Activated CD4-positive, CD25-positive, alpha-beta regulatory T cell treated with anti-CD3 and anti-CD28 coated beads, Interleukin-2, amount 50 U/mL, for 24 hours (primary cell): ENCODE data around the gene KCNIP1.

Experiments used
- ATAC-seq, 2 donors: fragments of 150-1000 bp; cut with Tn5 transposase; one replicate each; pipeline ENCODE4 v1.10.0; 2021; ENCODE audit warnings: mild to moderate bottlenecking in 1 of 2, moderate library complexity in 1 of 2

The KCNIP1 gene

DNA sequence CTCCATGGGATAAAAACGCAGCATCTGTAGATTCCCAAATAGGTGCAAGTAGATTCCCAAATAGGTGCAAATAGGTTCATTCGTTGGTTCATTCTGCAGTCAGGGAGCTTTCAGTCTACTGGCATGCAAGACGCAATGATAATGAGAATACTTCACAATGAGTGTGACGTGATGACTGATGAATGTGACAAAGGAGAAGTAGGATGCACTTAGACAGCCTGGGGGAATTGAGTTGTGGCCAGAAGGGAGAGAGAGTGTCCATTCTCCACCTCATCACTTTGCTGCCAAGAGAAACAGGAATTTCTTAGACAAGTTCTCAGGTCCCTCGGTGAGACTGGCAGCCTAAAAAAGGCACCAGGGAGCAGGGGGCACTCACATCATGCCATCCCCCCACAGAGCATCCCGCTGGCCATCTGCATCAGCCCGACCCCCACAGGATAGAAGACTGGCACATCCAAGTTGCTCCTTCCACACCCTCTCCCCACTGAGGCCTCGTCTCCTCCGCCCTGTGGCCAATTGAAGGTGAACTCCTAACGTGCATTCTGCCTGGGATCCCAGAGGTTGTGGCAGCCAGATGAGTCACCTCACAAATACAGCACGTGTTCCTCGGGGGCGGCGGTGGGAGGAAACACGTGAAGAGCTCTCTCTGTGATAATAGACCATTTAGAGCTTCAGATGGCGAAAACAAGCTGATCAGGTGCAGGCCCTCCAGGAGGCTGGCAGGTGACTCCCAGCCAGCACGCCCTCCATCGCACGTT, 19.9 kb upstream of the KCNIP1 start:
- ATAC-seq, result peak in 1 of 2 donors; percentile 38

DNA sequence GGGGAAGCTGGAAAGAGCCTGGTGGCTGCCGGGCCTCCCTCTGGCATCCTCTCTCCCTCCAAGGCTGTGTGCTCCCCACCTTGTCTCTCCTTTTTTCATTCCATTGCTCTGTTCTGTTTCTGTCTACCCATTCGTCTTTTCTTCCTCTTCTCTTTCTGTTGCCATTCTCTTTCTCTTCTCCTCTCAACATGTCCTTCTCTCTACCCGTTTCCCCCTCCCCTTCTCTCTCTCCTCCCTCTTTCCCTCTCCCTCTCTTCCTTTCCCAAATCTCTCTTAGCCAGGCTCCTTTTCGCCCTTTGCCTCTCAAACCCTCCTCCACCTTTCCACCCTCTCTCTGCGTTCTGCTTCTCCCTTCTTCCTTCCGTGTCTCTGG, 19.4 kb upstream of the KCNIP1 start:
- no peak for ATAC-seq

DNA sequence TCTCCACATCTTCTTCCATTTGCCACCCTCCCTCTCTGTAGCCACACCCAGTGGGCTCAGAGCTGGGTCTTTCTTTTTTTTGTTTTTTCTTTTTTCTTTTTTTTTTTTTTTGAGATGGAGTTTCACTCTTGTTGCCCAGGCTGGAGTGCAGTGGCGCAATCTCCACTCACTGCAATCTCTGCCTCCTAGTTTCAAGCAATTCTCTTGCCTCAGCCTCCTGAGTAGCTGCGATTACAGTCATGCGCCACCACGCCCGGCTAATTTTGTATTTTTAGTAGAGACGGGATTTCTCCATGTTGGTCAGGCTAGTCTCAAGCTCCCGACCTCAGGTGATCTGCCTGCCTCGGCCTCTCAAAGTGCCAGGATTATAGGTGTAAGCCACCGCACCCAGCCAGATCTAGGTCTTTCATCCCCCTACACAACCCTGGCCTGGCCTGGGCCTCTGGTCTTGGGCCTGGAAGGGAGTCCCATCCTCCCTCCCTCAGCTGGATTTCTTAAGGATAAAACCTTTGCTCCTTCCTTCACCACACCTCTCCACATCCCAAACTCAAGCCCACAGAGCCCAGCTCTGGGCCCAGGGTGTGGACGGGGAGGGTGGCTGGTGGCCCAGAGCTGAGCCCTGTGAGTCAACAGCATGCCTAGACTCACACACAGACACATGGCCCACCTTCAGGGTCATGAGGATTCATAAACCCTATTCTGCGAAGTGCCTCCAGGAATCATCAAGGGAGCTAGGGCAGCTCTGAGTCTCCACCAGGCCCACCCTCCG, 18.8 kb upstream of the KCNIP1 start:
- ATAC-seq, result no peak

DNA sequence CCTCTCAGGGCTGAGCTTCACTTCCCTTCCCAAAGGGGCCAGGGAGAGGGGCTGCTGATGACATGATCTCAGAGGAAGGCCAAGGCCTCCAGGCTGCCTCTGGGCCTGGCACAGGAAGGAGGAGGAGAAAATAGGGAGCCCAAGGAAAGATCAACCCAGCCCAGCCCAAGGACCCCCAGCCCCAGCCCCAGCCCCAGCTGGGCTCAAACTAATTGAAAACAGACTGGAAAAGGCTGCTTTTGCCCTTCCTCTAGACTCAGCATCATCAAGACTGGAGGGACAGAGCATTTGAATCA, 18.3 kb upstream of the KCNIP1 start:
- no peak for ATAC-seq

DNA sequence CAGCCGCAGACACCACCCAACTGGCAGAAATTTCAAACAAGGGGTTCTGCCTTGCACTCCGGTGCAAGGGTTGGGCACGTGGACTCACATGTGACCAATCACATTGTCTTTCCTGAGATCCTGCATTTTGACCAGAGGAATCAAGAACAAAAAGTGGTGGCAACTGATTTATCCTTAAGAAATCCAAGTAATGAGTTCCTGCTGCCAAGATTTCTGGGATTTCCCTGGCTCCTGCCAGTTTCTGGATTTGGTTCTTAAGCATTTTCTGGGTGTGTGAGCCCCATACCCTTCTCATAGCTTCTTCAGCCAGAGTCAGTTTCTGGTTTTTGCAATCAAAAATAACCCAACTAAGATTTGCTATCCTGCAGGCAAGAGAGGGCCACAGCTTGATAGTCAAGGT, 17.4 kb upstream of the KCNIP1 start:
- no peak for ATAC-seq

DNA sequence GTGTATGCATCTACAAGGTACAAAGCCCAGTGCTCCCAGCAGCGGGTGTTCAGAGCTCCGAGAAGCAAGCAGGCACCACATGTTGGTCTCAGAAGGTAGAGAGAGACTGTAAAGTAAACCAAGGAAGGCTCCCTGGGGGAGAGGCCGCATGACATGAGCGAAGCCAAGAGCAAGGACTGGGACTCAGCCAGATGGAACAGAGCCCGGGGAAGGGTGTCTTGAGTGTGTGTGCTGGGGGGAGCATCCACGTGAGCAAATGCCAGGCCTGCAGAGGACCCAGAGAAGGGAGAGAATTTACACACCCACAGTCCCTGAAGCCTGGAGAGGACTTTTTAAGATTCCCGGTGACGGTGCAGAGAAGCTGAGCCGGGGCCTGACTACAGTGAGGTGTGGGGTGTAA, 15.2 kb upstream of the KCNIP1 start:
- ATAC-seq, result no peak

DNA sequence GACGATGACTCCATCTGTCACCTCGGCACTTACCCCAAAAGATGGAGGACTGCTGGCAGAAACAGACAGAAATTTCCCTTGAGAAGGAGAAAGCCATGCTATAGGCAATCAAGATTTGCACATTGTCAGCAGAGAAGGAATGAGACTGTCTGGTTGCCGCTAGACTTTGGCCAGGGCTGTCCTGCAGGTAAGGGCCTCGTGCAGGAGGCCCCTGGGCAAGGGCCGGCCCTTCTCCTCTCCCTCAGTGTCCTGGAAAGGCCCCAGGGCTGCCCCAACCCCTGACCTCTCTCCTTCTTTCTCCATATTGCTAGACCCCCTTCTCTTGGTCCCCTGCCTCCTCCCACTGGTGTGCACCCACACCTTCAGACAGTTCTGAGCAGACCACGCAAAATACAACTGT, 14.6 kb upstream of the KCNIP1 start:
- ATAC-seq, result no peak

DNA sequence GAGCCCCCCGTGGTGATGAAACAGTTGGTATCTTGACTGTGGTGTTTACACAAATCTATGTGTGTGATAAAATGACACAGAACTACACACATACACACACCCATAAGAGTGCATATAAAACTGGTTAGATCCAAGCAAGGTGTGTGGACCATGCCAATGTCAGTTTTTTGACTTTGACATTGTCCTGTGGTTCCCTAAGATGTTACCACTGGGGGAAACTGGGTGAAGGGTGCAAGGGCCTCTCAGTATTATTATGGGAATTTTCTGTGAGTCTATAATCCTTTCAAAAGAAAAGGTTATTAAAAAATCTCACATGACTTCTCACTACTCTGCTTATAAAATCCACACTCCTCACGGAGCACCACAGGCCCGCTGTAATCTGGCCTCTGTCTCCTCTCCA, 13.4 kb upstream of the KCNIP1 start:
- ATAC-seq, result no peak

DNA sequence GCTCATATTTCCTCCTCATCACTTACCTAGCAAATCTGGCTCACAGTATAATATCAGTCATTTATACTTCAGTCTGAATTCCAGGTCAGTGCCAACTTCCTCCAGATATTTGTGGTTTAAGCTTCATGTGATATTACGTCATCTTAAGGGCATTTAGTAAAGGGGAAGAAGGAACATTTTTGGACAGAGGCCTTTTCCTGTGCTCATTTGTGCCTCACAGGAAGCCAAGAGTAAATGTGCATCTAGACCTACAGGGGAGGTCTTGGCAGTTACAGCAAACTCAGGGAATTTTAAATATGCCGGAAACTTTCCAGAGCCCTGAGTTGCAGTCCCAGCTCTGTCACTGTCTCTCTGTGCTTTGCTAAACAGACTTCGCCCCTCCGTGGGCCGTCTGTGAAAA, 12.3 kb upstream of the KCNIP1 start:
- ATAC-seq, result no peak

DNA sequence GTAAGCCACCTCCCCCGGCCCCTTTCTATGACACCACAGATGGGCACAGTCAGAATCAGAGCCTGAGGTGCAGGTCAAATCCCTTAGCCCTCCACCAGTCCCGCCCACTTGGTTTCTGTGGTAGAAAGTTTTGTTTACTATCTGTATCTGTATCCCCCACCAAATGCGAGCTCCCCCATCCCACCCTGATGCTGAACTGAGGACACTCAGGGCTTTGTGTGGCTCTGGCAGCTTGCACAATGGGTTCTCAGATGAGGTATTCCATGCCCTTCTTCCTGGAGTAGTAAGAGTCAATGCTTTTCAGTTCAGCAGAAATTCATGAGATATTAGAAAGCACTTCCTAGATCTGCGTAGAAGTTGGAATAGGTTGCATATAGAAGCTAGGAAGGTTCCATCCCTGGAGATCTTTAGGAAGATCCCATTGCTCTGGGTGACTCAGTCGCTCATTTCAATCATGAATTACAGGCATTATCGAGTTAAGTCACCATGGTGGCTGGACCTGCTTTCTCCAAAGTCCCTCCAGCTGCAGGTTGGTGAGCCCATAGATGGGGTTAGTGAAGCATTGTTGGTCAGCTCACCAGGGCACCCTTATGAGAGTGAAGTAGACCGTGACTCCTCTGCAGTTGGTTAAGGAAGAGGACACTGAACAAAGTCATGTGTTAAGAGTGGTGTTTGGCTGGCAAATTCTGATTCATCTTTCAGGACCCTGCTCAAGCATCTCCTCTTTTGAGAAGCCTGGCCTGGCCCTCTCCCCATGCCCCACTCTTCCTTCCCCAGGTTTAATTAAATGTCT, 10.6 kb upstream of the KCNIP1 start:
- no peak for ATAC-seq

DNA sequence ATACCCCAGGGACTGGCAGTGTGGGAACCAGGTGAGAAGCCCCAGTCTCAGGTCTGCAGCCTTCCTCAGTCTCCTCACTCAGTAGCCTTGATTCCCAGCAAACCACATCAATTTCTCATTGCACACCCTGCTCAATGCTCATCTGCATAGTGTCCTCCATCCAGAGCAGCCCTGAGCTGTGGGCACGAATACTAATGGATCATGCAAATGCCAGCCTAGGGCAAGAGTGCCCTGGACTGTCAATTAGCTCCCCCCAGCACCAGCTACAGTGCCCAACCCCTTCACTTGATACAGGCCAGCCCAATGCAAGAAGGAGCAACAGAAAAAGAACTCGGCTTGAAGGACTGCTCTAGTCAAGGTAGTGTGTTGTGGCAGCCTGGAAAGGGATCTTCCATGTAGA, 9.8 kb upstream of the KCNIP1 start:
- ATAC-seq, result no peak

DNA sequence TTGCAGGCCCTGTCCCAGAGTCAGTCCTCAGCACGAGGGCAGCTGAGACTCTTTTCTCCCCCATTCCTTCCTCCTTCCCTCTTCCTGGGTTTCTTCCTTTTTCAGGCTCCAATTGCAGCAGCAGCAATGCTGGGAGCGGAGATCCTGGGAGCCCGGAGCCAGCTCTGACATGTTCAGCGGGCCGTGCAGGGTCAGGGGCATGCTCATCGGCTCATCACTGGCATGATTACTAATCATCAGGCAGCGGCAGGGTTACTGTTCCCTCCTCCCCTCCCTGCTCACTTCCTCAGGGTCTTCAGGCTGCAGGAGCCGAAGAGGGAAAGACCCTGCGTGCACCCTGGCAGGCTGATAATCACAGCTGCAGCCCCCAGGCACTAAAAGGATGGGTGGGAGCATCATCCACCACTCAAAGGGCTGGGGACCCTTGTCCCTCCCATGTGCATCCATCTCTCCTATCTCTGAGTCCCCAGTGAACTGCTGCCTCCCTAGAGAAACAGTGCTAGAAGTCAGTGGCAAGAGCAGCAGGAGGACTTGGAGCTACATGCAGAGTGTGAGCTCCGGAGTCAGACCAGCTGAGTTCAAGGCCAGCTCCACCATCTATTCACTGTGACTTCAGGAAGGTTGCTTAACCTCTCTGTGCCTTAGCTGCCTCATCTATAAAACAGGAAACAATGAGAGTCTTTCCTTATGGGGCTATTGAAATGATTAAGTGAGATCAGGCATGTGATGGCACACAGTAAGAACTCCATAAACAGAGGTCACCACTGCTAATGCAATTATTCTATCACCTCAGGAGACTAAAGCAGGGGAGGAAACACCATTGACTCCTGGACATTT, 7.8 kb upstream of the KCNIP1 start:
- ATAC-seq, result no peak

DNA sequence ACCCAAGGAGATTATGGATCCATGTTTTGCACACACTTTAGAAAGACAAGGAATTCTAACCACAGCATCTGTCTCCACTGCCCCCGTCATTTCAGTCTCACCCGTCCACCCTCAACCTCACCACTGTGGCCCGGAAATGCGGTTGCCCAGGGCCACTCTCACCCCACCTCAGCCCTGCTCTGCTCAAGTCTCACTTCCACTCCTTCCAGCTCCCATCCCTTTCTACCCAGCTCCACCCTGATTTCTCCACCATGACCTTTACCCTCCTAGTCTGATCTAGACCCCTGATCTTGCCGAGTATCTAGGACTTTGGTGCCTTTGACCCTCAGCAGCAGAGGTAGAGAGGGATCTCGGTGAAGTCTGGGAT, 7.2 kb upstream of the KCNIP1 start:
- ATAC-seq, result no peak

DNA sequence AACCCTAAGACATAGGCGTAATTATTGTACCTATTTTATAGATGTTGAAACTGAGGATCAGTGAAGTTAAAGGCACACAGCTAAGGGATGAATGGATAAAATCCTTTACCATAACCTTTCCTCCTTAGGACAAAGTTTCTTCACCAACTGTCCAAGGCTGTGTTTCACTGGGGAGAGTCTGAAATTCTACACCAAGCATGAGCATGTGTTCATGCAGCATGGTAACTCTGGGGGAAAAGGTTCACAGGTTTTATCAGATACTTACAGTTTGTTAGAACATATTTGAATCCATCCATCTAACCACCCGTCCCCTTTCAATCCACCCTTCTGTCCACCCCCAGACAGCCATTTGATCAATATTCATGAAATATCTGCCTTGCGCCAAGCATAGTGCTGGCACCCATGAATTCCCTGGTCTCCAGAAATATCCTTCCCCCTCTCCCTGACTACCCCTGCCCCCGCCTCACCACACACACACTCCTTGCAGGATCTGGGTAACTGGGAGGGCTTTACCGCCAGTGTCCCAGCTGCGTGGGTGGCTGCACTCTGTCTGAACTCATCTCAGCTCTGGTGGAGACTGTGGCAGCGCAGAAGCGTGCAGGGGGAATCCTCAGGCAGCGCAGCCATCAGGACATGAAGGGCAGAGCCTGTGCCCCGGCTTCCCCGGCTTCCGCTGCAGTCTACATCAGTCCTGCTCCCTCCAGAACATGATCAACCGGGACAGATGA, 6.3 kb upstream of the KCNIP1 start:
- ATAC-seq, result no peak

DNA sequence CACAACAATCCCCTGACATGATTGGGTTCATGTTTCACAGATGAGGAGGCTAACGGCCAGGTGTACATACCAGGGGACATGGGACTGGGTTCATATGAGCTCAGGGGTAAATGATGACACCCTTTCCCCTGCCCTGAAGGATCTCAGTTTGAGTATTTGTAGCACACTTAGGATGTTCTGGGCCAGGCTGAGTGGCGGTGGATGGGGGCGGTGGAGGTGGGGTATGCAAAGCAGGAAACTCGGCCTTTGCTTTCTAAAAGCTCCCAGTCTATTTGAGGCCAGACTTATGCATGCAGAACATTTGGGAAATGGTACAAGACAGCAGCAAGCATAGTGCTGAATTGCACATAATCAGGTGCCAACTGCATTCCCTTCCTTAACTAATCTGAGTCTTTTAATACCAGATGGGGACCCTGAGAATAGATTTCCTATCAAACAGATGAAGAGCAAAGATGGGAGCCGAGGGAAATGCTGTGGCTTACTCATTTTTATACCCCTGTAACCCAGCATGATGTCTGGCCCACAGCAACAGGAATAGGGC, 4.9 kb upstream of the KCNIP1 start:
- ATAC-seq, result no peak

DNA sequence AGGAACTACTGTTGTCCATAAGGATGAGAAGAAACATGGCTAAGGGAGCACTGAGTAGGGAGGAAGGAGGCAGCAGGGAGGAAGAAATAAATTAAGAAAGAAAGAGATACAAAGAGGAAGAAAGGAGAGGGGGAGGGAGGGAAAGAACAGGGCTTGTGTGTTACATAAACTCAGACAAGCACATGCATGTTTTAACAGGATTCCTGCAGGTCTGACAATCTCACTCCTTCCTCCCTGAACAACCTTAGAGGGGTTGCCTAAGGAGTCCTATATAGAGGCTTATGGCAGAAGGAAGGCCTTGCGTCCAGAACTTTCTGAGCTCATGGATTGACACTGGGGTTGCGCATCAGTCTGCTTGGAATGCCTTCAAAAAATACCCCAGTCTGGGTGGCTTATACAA, 4.2 kb upstream of the KCNIP1 start:
- ATAC-seq, result no peak

DNA sequence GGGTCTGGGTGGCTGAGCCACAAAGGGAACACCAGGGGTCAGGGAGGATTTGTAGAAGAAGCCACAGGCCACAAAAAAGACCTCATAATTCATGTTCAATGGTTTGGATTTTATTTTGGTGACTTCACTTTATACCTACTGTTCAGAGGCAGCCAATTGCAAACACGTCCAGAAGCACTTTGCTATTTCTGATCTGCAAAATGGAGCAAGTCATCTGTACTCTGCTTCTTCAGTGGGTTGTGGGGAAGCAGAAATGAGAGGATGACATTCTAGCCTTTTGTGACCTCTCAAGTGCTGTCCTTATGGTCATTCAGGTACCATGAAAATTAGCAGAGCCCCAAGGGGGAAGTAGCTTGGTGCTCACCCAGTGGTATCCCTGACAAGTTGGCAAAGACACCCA, 2.5 kb upstream of the KCNIP1 start:
- no peak for ATAC-seq

DNA sequence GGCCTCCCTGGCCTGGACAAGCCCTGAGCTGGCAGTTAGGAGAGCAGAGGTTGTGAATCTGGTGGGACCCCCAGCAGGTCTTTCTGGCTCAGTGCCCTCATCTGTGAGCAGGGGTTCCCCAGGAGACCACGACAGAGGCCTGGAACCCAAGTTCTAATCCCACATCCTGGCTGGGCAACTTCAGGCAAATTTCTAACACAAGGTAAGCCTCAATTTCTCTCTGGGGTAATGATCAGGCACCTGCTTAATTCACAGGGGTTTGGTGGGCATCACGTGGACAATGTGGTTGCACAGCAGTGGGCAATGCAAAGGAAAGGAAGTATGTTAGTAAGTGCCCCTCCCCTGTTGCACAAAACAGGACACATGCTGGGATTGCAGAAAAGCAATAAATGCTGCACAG, 1.9 kb upstream of the KCNIP1 start:
- ATAC-seq, result no peak

DNA sequence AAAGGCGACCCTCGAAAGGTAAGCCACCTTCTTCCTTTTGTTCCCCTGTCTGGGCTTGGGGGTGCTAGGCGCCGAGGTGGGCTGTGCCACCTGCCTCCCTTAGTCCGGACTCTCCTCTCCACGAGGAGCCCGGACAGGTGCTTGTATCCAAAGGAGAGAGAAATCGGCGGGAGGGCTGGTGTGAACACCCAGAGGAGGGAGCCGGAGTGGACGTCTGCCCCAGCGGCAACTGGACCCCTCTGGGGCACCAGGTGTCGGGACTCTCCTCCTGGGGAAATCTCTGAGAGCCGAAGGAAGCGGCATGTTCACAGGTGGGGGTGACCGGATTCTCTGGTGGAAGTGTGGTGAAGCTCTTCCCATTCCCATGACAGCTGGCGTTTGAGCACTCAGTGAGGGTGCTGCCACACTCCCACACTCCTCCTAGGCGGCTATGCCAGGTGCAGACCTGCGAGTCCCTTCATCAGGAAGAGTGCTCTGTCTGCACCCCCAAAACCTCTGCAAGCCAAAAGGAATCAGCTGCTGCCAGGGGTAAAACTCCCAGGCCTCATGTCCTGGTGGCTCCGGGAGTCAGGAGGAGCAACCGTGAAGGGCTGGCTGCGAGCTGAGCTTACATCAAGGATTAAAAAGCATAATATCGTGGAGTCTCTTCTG, 921 bp downstream of the KCNIP1 start:
- ATAC-seq, result no peak

DNA sequence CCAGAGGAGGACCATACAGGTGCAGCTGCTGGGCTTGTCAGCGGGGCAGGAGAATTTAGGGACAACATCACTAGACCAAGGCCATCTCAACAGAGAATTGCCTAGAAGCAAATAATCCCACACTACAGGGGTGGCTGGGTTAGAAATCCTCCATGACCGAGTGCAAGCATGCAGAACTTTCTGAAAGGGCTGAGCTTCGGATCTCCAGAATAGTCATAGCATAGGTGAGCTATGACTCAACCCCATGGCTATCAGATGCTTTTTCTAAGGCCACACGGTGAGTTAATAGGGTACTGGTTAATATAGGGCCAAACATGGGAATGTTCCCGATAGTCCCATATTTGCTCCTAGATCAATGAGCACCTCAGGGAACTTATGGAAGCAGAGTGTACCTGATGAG, 4.2 kb downstream of the KCNIP1 start:
- no peak for ATAC-seq

DNA sequence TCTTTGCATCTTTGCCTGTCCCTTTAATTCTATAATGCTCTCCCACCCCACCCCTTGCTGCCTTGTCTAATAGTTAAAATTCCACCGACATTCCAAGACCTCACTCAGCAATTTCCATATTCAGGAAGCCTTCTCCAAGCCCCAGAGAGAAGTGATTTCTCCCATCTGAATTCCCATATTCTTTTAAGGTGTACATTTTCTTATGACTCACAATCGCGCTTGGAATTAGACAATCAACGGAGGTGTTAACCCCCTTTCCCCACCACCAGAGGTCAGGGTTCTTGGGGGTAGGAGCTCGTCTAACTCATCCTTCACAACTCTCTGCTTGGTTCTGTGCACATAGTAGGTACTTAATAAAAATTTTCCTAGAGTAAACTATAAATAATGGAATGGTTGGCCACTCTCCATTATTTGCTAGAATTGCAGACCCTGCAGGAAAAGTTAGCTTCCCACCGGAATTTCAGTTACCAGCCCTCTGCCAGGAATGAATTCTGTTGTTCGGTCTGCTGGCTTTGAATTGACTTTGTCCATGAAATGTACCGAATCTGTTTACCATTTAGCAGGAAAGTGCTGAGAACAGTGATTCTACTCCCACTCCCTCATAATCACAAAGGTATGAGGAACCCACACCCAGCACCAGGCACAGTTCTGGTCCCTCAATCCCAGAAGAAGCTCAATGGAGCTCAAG, 5.0 kb downstream of the KCNIP1 start:
- no peak for ATAC-seq
